Endothelial cell of umbilical vein (primary cell): ENCODE measurements around the gene C1orf52.

ENCODE experiments used
- EZH2 ChIP-seq: IDR thresholded peaks from 2 replicates; pipeline ENCODE4 v1.6.1; 2012; ENCODE audit warnings: borderline replicate concordance, low read depth, mild to moderate bottlenecking, moderate library complexity, low read length, inconsistent platforms; ENCODE audit not compliant: severe bottlenecking
- GATA2 ChIP-seq: IDR thresholded peaks from 2 replicates; pipeline ENCODE4 v1.7.0; 2011; ENCODE audit warnings: low read depth, mild to moderate bottlenecking, moderate library complexity, mixed read lengths, low read length; ENCODE audit not compliant: insufficient read length, insufficient read depth
- JUN ChIP-seq: IDR thresholded peaks from 2 replicates; pipeline ENCODE4 v1.6.1; 2011; ENCODE audit warnings: borderline replicate concordance, low read depth; ENCODE audit not compliant: insufficient read length, insufficient read depth
- POLR2A ChIP-seq: IDR thresholded peaks from 2 replicates; pipeline ENCODE4 v1.6.1; 2012; ENCODE audit warnings: low read depth, mild to moderate bottlenecking, control low read depth, low read length
- POLR2AphosphoS5 ChIP-seq: IDR thresholded peaks from 2 replicates; pipeline ENCODE4 v1.6.1; 2012; ENCODE audit warnings: low read depth, mild to moderate bottlenecking, control low read depth, low read length, moderate library complexity; ENCODE audit not compliant: insufficient read depth
- TF ChIP-seq, protein P1 (sequence below), 2 donors: IDR thresholded peaks; 1 replicate in 1 of 2; 2 replicates in 1 of 2; pipeline ENCODE4 v1.5.1; 2011; ENCODE audit warnings: low read length in 2 of 2, mild to moderate bottlenecking in 2 of 2, moderate library complexity in 2 of 2, control low read depth in 1 of 2, inconsistent platforms in 1 of 2, low read depth in 1 of 2; ENCODE audit not compliant: insufficient read depth in 1 of 2; ENCODE audit errors: extremely low read depth in 1 of 2
- TF ChIP-seq, protein P2 (sequence below): IDR thresholded peaks from 2 replicates; pipeline ENCODE4 v1.6.1; 2011; ENCODE audit not compliant: insufficient read depth, insufficient read length

DNA sequence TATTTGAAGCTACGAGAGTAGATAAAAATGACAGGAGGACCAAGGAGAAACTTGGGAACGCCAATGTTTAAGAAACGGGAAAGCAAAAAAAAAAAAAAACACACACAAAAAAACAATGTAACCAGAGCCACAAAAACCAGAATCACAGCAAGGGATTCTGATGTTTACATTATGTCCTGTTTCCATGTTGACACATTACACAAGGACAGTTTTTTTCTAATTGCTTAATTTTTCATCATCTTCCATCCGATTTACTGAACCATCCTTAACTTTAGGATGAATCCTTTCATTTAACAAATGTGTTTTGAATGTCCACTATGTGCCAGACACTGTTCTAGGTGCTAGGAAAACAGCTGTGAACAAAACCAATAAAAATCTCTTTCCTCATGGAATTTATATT lies 18.3 kb upstream of the C1orf52 start:
- TF ChIP-seq, protein P1, sequence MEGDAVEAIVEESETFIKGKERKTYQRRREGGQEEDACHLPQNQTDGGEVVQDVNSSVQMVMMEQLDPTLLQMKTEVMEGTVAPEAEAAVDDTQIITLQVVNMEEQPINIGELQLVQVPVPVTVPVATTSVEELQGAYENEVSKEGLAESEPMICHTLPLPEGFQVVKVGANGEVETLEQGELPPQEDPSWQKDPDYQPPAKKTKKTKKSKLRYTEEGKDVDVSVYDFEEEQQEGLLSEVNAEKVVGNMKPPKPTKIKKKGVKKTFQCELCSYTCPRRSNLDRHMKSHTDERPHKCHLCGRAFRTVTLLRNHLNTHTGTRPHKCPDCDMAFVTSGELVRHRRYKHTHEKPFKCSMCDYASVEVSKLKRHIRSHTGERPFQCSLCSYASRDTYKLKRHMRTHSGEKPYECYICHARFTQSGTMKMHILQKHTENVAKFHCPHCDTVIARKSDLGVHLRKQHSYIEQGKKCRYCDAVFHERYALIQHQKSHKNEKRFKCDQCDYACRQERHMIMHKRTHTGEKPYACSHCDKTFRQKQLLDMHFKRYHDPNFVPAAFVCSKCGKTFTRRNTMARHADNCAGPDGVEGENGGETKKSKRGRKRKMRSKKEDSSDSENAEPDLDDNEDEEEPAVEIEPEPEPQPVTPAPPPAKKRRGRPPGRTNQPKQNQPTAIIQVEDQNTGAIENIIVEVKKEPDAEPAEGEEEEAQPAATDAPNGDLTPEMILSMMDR (IDR thresholded peaks at IDR 0.05; ENCODE audit: extremely low read depth in 1 of 2, insufficient read depth in 1 of 2, low read depth in 1 of 2, low read length in 2 of 2), result no peak
- TF ChIP-seq, protein P2, sequence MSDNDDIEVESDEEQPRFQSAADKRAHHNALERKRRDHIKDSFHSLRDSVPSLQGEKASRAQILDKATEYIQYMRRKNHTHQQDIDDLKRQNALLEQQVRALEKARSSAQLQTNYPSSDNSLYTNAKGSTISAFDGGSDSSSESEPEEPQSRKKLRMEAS, result no peak
- no peak for TF ChIP-seq EZH2
- no peak for TF ChIP-seq POLR2AphosphoS5
- TF ChIP-seq POLR2A, result no peak
- no peak for TF ChIP-seq JUN
- no peak for TF ChIP-seq GATA2
